GM18526 (cell line): ENCODE results near the gene TPO.

Experiments used
- POLR2A ChIP-seq: IDR thresholded peaks from 3 replicates; pipeline ENCODE4 v1.6.1; 2011; ENCODE audit not compliant: insufficient read length; ENCODE audit errors: extremely low read depth

The TPO gene

GRCh38 chr2:1501038-1501851, 88.0 kb downstream of the TPO start:
- no peak for TF ChIP-seq POLR2A

GRCh38 chr2:1501991-1502390, 88.7 kb downstream of the TPO start:
- no peak for TF ChIP-seq POLR2A

DNA sequence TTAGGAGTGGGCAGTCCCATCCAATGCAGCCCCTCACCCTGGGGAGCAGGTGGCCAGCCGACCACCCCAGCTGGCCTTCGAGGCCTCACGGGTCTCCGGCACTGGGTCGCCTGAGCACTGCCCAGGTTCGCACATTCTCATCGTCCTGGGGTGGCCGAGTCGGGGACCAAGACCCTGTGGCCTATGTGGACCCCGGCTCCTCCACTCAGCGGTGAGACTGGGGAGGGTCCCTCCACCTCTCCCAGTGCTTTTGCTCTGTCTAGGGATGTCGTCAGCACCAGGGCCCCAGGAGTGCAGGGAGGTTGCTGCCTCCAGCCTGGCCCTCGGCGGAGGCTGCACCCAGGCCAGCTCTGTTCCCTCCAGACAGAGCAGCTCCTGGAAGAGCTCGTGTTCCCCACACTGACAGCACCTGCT, 89.6 kb downstream of the TPO start:
- no peak for TF ChIP-seq POLR2A

- TF ChIP-seq POLR2A = no peak
These were observed 90.4 kb downstream of the TPO start for GRCh38 chr2:1503471-1504310.

DNA sequence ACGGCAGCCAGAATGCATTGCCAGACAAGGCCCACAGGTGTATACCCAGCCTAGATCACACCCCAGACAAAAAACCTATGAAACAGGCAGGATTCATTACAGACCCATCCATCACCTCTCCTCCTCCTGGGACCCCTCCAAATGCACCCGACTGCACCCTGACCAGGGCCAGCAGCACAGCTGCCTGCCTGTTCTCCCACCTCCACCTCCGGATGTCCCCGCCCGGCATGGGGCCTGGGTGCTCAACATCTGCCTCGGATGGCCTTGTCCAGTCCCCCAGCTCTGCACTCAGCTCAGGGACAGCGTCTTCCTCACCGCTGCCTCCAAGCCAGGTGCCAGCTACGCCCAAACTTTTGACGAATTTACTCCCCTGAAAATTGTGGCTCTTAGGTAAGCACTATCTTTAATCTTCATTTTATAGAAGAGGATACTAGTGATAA, 91.1 kb downstream of the TPO start:
- no peak for TF ChIP-seq POLR2A

DNA sequence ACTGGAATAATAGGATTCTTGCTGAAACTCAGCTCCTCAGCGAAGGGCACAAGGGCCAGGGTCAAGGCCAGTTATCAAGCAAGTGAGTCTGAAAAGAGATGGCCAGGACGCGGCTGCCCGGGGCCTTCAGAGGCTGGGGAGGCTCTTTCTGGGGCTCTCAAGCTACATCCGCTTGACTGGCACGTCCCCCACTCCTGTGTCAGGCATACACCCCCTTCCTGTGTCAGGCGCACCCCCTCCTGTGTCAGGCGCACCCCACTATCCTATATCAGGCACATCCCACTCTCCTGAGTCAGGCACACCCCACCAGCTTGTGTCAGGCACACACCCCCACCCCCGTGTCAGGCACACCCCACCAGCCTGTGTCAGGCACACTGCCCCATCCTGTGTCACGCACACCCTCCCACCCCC, 91.8 kb downstream of the TPO start:
- no peak for TF ChIP-seq POLR2A

GRCh38 chr2:1509271-1510065, 96.2 kb downstream of the TPO start:
- TF ChIP-seq POLR2A = no peak

DNA sequence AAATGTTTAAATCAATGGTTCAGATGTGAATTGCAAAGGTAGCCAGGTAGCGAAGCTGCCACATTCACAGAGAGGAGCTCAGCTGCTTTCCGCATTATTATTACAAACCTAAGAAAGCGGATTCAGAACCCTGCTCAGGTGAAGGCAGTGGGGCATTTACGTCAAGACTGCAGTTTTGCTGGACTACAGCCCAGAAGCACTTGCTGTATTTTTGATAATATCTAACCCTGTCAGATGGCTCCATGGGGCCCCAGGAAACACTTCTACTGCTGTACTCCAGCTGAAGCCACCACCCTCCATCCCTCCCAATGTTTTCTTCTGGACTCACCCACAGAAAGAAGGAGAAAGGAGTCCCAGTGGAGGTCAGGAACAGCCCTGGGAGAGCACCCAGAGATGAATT, 96.9 kb downstream of the TPO start:
- TF ChIP-seq POLR2A = no peak

- TF ChIP-seq POLR2A = no peak
These were observed 98.2 kb downstream of the TPO start for GRCh38 chr2:1511455-1511854.

DNA sequence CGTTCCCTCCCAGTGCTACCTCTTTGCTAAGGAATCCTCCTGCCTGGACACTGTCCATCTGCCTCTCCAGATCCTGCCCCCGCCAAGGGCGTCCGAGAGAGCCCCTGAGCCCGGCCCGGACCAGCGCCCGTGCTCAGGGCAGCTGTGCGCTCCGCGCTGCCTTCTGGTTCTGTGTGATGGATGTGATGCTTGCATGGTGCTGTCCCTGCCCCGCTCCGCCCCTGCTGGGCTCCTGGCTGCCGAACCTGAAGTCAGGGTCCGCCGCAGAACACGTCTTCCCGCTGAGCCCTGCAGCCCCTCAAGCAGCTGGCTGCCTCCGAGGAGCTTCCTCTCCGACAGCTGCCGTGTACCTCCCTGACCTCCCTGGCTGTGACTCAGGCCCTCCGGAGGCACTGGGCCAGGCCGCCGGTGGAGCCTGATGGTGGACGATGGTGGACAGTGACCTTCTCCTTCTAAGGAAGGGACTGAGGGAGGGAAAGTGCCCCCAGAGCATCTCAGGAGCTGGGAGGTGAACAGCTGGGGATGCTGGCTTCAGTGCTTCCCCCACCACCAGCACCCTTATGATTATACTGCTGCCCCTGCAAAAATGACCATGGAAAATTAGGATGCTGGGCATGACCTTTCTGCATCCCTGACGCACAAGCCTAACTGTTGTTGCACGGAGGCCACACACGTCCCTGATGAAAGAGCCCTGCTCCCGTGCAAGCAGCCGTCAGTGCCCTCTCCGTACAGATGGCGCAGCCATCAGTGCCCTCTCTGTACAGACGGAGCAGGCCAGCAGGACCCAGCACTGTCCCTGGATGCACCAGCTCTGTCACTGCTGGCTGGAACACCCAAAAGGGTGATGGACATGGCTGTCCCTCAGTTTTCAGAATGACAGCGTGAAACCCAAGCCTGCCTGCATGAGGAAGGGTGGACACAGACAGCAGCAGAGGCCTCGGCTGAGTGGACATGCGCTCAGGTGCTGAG, 99.3 kb downstream of the TPO start:
- no peak for TF ChIP-seq POLR2A

GRCh38 chr2:1514391-1515072, 101.3 kb downstream of the TPO start:
- TF ChIP-seq POLR2A = no peak

- no peak for TF ChIP-seq POLR2A
These were observed 101.8 kb downstream of the TPO start for GRCh38 chr2:1515073-1515430.

GRCh38 chr2:1515986-1516797, 102.9 kb downstream of the TPO start:
- no peak for TF ChIP-seq POLR2A
